Endodermal cell (in vitro differentiated cells): ENCODE measurements around the gene GNE. TPM values are rescaled to one million over a fixed set of nuclear protein-coding genes. Genes with fewer than 3 reads are reported as not detected.
A peak's percentile ranks its signal among the peaks of the same experiment; 100 is the strongest.

Source experiments
- DNase-seq: peaks from one replicate; pipeline ENCODE4 v3.0.0-alpha.2; 2017
- H3K27ac ChIP-seq: 2 replicates; pipeline ENCODE4 v1.5.1; 2013; ENCODE audit warnings: mild to moderate bottlenecking, low read depth, low read length, moderate library complexity
- H3K27me3 ChIP-seq: 2 replicates; pipeline ENCODE4 v1.6.1; 2013; ENCODE audit warnings: mild to moderate bottlenecking, low read length, moderate library complexity; ENCODE audit not compliant: insufficient read depth, control insufficient read depth, poor library complexity, severe bottlenecking
- H3K36me3 ChIP-seq: 2 replicates; pipeline ENCODE4 v1.7.0; 2013; ENCODE audit warnings: mild to moderate bottlenecking, low read length, moderate library complexity; ENCODE audit not compliant: control insufficient read depth, insufficient read depth
- H3K4me1 ChIP-seq: one replicate; pipeline ENCODE4 v1.7.0; 2013; ENCODE audit warnings: low read length; ENCODE audit not compliant: control insufficient read depth, insufficient read depth
- H3K4me3 ChIP-seq: 2 replicates; pipeline ENCODE4 v1.5.1; 2013; ENCODE audit warnings: mild to moderate bottlenecking, low read length, moderate library complexity
- H3K9ac ChIP-seq: 2 replicates; pipeline ENCODE4 v1.6.1; 2013; ENCODE audit warnings: mild to moderate bottlenecking, low read length, moderate library complexity; ENCODE audit not compliant: poor library complexity, severe bottlenecking; ENCODE audit errors: extremely low read depth
- H3K9me3 ChIP-seq: 2 replicates; pipeline ENCODE4 v1.6.1; 2013; ENCODE audit warnings: mild to moderate bottlenecking, low read length, moderate library complexity; ENCODE audit not compliant: control insufficient read depth
- H3K27ac Mint-ChIP-seq: 2 replicates; pipeline ENCODE4 v1.8.0; 2020; ENCODE audit warnings: mixed read lengths
- H3K27me3 Mint-ChIP-seq: 2 replicates; pipeline ENCODE4 v1.8.0; 2021; ENCODE audit warnings: mild to moderate bottlenecking, mixed read lengths; ENCODE audit not compliant: insufficient read depth
- H3K36me3 Mint-ChIP-seq: 2 replicates; pipeline ENCODE4 v1.8.0; 2020; ENCODE audit warnings: low read depth, mixed read lengths
- H3K4me1 Mint-ChIP-seq: 2 replicates; pipeline ENCODE4 v1.8.0; 2020; ENCODE audit warnings: mixed read lengths
- H3K4me3 Mint-ChIP-seq: 2 replicates; pipeline ENCODE4 v1.8.0; 2020; ENCODE audit warnings: mild to moderate bottlenecking, moderate library complexity, mixed read lengths
- H3K9me3 Mint-ChIP-seq: 2 replicates; pipeline ENCODE4 v1.8.0; 2020; ENCODE audit warnings: mild to moderate bottlenecking, mixed read lengths
- CTCF ChIP-seq: fragments of 200-600 bp; sonication (generic); conservative IDR thresholded peaks from 2 replicates; pipeline ENCODE4 v1.5.0; 2021; ENCODE audit warnings: antibody characterized with exemption, mild to moderate bottlenecking
- WGBS, 2 experiments: methylation state at CpG; one replicate each; pipeline versions ENCODE4 v1.1.5 to v1.1.7; 2013; ENCODE audit warnings: missing lambda C conversion rate in 2 of 2, mixed read lengths in 1 of 2; ENCODE audit not compliant: insufficient coverage in 1 of 2, insufficient read length in 1 of 2; 5-methylcytosine and 5-hydroxymethylcytosine counted together
- total RNA-seq, 2 donors: library from RNA; stranded (reverse); fragmentation: NEBNext Ultra II Directional in 1 of 2; extraction: Animal tissue kit (Norgen Biotek cat#: 25700) in 1 of 2; gene quantifications; 2 replicates in 1 of 2; 3 replicates in 1 of 2; pipeline ENCODE4 v1.2.1, GENCODE V29; 2021

Gene GNE
- total RNA-seq, 2 donors from 2014 or later: 5.6 to 7.0 TPM

GRCh38 chr9:36191686-36192085 lies 66.6 kb downstream of the GNE start:
- no peaks in the 10 kb centered on the region for H3K27me3 ChIP-seq
- Mint-ChIP-seq H3K9me3 (no peaks in the 10 kb centered on the region), H3K27ac (peak overlapping the region; percentile 89), H3K36me3 (peaks cover 23% of the 10 kb centered on the region), H3K4me3 (peak overlapping the region; percentile 90), H3K27me3 (no peaks in the 10 kb centered on the region), H3K4me1 (peaks cover 50% of the 10 kb centered on the region)
- peaks cover 14% of the 10 kb centered on the region for H3K4me1 ChIP-seq
- no peaks in the 10 kb centered on the region for H3K9me3 ChIP-seq
- peaks cover 20% of the 10 kb centered on the region for H3K36me3 ChIP-seq
- TF ChIP-seq CTCF: no peak
- H3K27ac ChIP-seq: no peak overlapping the region
- H3K4me3 ChIP-seq: peak overlapping the region; percentile 98
- DNase-seq: no peak
- H3K9ac ChIP-seq: peak overlapping the region; percentile 94
- WGBS, 2 experiments: 4% methylated on average over 7 of the region's 7 CpGs

GRCh38 chr9:36191290-36191645 lies 67.0 kb downstream of the GNE start:
- Mint-ChIP-seq H3K27ac (peak overlapping the region; percentile 89), H3K27me3 (no peaks in the 10 kb centered on the region), H3K4me1 (peaks cover 50% of the 10 kb centered on the region), H3K36me3 (peaks cover 20% of the 10 kb centered on the region), H3K9me3 (no peaks in the 10 kb centered on the region), H3K4me3 (peak overlapping the region; percentile 90)
- H3K4me1 ChIP-seq: peaks cover 14% of the 10 kb centered on the region
- WGBS, 2 experiments: 0% methylated on average over 7 to 18 of the region's 18 CpGs
- peaks cover 16% of the 10 kb centered on the region for H3K36me3 ChIP-seq
- no peaks in the 10 kb centered on the region for H3K9me3 ChIP-seq
- peak; percentile 58 for DNase-seq
- H3K9ac ChIP-seq: peak overlapping the region; percentile 94
- no peak for TF ChIP-seq CTCF
- H3K27me3 ChIP-seq: no peaks in the 10 kb centered on the region
- H3K4me3 ChIP-seq: peak overlapping the region; percentile 98
- peak overlapping the region; percentile 29 for H3K27ac ChIP-seq

DNA sequence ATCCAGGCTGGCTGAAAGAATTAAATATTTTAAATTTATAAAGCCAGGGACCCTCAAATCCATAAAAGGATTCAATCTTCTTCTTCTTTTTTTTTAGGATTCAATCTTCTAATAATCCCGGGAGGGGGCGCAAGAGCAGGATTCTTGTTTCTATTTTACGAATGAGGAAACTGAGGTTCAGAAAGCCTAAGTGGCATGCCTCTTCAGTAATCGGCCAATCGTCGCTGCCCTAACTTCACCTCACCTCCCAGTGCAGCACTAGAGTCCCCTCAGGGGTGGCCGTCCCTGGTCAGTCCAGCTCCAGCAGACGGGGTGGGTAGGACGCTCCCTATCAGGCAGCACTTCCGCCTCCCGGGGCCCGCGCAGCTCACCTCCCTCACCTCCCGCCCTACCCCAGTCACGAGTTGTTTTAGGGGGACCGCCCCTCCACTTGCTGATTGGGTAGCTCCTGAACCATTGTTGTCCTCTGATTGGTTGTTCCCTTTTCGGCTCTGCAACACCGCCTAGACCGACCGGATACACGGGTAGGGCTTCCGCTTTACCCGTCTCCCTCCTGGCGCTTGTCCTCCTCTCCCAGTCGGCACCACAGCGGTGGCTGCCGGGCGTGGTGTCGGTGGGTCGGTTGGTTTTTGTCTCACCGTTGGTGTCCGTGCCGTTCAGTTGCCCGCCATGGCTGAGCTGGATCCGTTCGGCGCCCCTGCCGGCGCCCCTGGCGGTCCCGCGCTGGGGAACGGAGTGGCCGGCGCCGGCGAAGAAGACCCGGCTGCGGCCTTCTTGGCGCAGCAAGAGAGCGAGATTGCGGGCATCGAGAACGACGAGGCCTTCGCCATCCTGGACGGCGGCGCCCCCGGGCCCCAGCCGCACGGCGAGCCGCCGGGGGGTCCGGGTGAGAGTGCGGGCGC lies 67.6 kb downstream of the GNE start, which contains the start of gene CLTA:
Gene CLTA (plus strand): TSS at position 534 of the 902 bp plus-strand sequence. CDS start 136 bp downstream, at position 670.
- Mint-ChIP-seq H3K4me1 (peaks cover 50% of the 10 kb centered on the region), H3K4me3 (peak within 1 kb of the TSS; percentile 90), H3K27ac (peak within 1 kb of the TSS; percentile 89), H3K27me3 (no peaks in the 10 kb centered on the region), H3K9me3 (no peaks in the 10 kb centered on the region), H3K36me3 (peaks cover 20% of the 10 kb centered on the region)
- peaks cover 16% of the 10 kb centered on the region for H3K36me3 ChIP-seq
- WGBS, 2 experiments: 0% methylated on average over 31 to 68 of the region's 68 CpGs
- H3K27ac ChIP-seq: peak within 1 kb of the TSS; percentile 30
- peak; percentile 67 for TF ChIP-seq CTCF
- H3K9ac ChIP-seq: peak within 1 kb of the TSS; percentile 94
- H3K9me3 ChIP-seq: no peaks in the 10 kb centered on the region
- peaks cover 14% of the 10 kb centered on the region for H3K4me1 ChIP-seq
- peak; percentile 99 for DNase-seq
- no peaks in the 10 kb centered on the region for H3K27me3 ChIP-seq
- H3K4me3 ChIP-seq: peak within 1 kb of the TSS; percentile 98
